Rectal smooth muscle tissue (tissue), 1 donor: ENCODE results near the gene ESRP2.
A peak's percentile ranks its signal among the peaks of the same experiment; 100 is the strongest.

Source experiments
- H3K27ac ChIP-seq: one replicate; pipeline ENCODE4 v1.7.0; 2013; ENCODE audit warnings: low read depth, low read length, inconsistent platforms
- H3K27me3 ChIP-seq: one replicate; pipeline ENCODE4 v1.7.0; 2013; ENCODE audit warnings: low read length; ENCODE audit not compliant: control insufficient read depth, insufficient read depth
- H3K36me3 ChIP-seq: one replicate; pipeline ENCODE4 v1.7.0; 2013; ENCODE audit warnings: low read length; ENCODE audit not compliant: control insufficient read depth, insufficient read depth
- H3K4me1 ChIP-seq: one replicate; pipeline ENCODE4 v1.7.0; 2013; ENCODE audit warnings: low read length; ENCODE audit not compliant: control insufficient read depth, insufficient read depth
- H3K4me3 ChIP-seq: one replicate; pipeline ENCODE4 v1.7.0; 2013; ENCODE audit warnings: low read length
- H3K9ac ChIP-seq: one replicate; pipeline ENCODE4 v1.7.0; 2013; ENCODE audit warnings: low read length

ESRP2 gene

GRCh38 chr16:68235887-68236136 is at the start of gene ESRP2:
Gene ESRP2 (minus strand): TSS chr16:68236127. CDS start chr16:68236045, 82 bp downstream.
- peak within 1 kb of the TSS; percentile 48 for H3K27ac ChIP-seq
- peaks cover 6% of the 10 kb centered on the region for H3K4me1 ChIP-seq
- H3K27me3 ChIP-seq = no peaks in the 10 kb centered on the region
- H3K36me3 ChIP-seq = peaks cover 13% of the 10 kb centered on the region
- H3K4me3 ChIP-seq = peak within 1 kb of the TSS; percentile 89
- peak within 1 kb of the TSS; percentile 45 for H3K9ac ChIP-seq

- H3K9ac ChIP-seq = no peak overlapping the region
- no peaks in the 10 kb centered on the region for H3K27me3 ChIP-seq
- no peak overlapping the region for H3K27ac ChIP-seq
- no peak overlapping the region for H3K4me3 ChIP-seq
- H3K4me1 ChIP-seq = no peaks in the 10 kb centered on the region
- peaks cover 8% of the 10 kb centered on the region for H3K36me3 ChIP-seq
Measured at GRCh38 chr16:68285683-68286082, 49.8 kb upstream of the ESRP2 start.

GRCh38 chr16:68284847-68285246 is 48.9 kb upstream of the ESRP2 start:
- H3K4me1 ChIP-seq = no peaks in the 10 kb centered on the region
- no peak overlapping the region for H3K27ac ChIP-seq
- peaks cover 8% of the 10 kb centered on the region for H3K36me3 ChIP-seq
- H3K4me3 ChIP-seq = no peak overlapping the region
- no peaks in the 10 kb centered on the region for H3K27me3 ChIP-seq
- no peak overlapping the region for H3K9ac ChIP-seq

- no peak overlapping the region for H3K4me3 ChIP-seq
- no peak overlapping the region for H3K27ac ChIP-seq
- H3K27me3 ChIP-seq = no peaks in the 10 kb centered on the region
- H3K36me3 ChIP-seq = peaks cover 8% of the 10 kb centered on the region
- no peaks in the 10 kb centered on the region for H3K4me1 ChIP-seq
- H3K9ac ChIP-seq = no peak overlapping the region
Measured at GRCh38 chr16:68283801-68284598, 48.1 kb upstream of the ESRP2 start.

GRCh38 chr16:68283346-68283745 is 47.4 kb upstream of the ESRP2 start:
- Histone ChIP-seq H3K4me3 (no peak overlapping the region), H3K36me3 (peaks cover 8% of the 10 kb centered on the region), H3K27ac (no peak overlapping the region), H3K4me1 (no peaks in the 10 kb centered on the region), H3K9ac (no peak overlapping the region), H3K27me3 (no peaks in the 10 kb centered on the region)

GRCh38 chr16:68282064-68282452 is 46.1 kb upstream of the ESRP2 start:
- Histone ChIP-seq H3K9ac (no peak overlapping the region), H3K27ac (no peak overlapping the region), H3K4me3 (no peak overlapping the region), H3K4me1 (no peaks in the 10 kb centered on the region), H3K36me3 (peaks cover 8% of the 10 kb centered on the region), H3K27me3 (no peaks in the 10 kb centered on the region)

GRCh38 chr16:68281368-68282063 is 45.6 kb upstream of the ESRP2 start:
- no peaks in the 10 kb centered on the region for H3K4me1 ChIP-seq
- H3K4me3 ChIP-seq = no peak overlapping the region
- H3K9ac ChIP-seq = no peak overlapping the region
- peaks cover 8% of the 10 kb centered on the region for H3K36me3 ChIP-seq
- H3K27me3 ChIP-seq = no peaks in the 10 kb centered on the region
- H3K27ac ChIP-seq = no peak overlapping the region

GRCh38 chr16:68279726-68280558 is 44.0 kb upstream of the ESRP2 start:
- Histone ChIP-seq H3K27ac (no peak overlapping the region), H3K9ac (no peak overlapping the region), H3K27me3 (no peaks in the 10 kb centered on the region)

GRCh38 chr16:68276223-68276622 is 40.3 kb upstream of the ESRP2 start:
- H3K4me1 ChIP-seq = peaks cover 3% of the 10 kb centered on the region
- H3K4me3 ChIP-seq = no peak overlapping the region
- H3K27me3 ChIP-seq = no peaks in the 10 kb centered on the region
- peak overlapping the region; percentile 48 for H3K27ac ChIP-seq
- no peak overlapping the region for H3K9ac ChIP-seq
- peaks cover 10% of the 10 kb centered on the region for H3K36me3 ChIP-seq

More at GRCh38 chr16:68279726-68280558, 44.0 kb upstream of the ESRP2 start:
- Histone ChIP-seq H3K4me3 (no peak overlapping the region), H3K36me3 (peaks cover 3% of the 10 kb centered on the region), H3K4me1 (peaks cover 3% of the 10 kb centered on the region)

- Histone ChIP-seq H3K9ac (no peak overlapping the region), H3K4me3 (no peak overlapping the region), H3K36me3 (peaks cover 10% of the 10 kb centered on the region), H3K4me1 (peaks cover 3% of the 10 kb centered on the region), H3K27me3 (no peaks in the 10 kb centered on the region), H3K27ac (peak overlapping the region; percentile 48)
Measured at GRCh38 chr16:68275611-68276191, 39.8 kb upstream of the ESRP2 start.

- no peak overlapping the region for H3K9ac ChIP-seq
Measured at GRCh38 chr16:68274441-68274840, 38.5 kb upstream of the ESRP2 start.

GRCh38 chr16:68273896-68274295 is 38.0 kb upstream of the ESRP2 start:
- Histone ChIP-seq H3K27ac (no peak overlapping the region), H3K27me3 (no peaks in the 10 kb centered on the region), H3K4me1 (peaks cover 3% of the 10 kb centered on the region), H3K36me3 (peaks cover 10% of the 10 kb centered on the region), H3K4me3 (no peak overlapping the region), H3K9ac (no peak overlapping the region)

More at GRCh38 chr16:68274441-68274840, 38.5 kb upstream of the ESRP2 start:
- Histone ChIP-seq H3K4me3 (no peak overlapping the region), H3K4me1 (peaks cover 3% of the 10 kb centered on the region), H3K27me3 (no peaks in the 10 kb centered on the region), H3K36me3 (peaks cover 10% of the 10 kb centered on the region), H3K27ac (no peak overlapping the region)
